Prostate gland (tissue), 2 donors: ENCODE data around the gene ERMARD.

Source experiments
- CTCF ChIP-seq, 4 experiments: fragments of 200-600 bp in 2 of 4; fragments of 450-650 bp in 2 of 4; sonication (generic) in 2 of 4; IDR thresholded peaks; 1 replicate in 3 of 4; 2 replicates in 1 of 4; pipeline ENCODE4 v1.5.1; 2016 to 2019; ENCODE audit warnings: antibody characterized with exemption in 4 of 4, mild to moderate bottlenecking in 2 of 4, moderate library complexity in 2 of 4
- POLR2A ChIP-seq: fragments of 450-650 bp; IDR thresholded peaks from one replicate; pipeline ENCODE4 v1.6.1; 2016; ENCODE audit warnings: antibody characterized with exemption, mild to moderate bottlenecking
- POLR2AphosphoS5 ChIP-seq: sonication (generic); formaldehyde crosslinking; IDR thresholded peaks from one replicate; pipeline ENCODE4 v1.6.1; 2017; ENCODE audit warnings: antibody characterized with exemption

- no peak for TF ChIP-seq POLR2A
- TF ChIP-seq CTCF (IDR thresholded peaks at IDR 0.05): no peak
- TF ChIP-seq POLR2AphosphoS5: no peak
Measured at GRCh38 chr6:169798764-169799473, 47.5 kb downstream of the ERMARD start.
